ENCODE measurements around the gene KRTAP4-6.
"Not testable (repeated sequence)": the region's sequence is repeated elsewhere in the genome, so short reads cannot be mapped to it uniquely, and the experiment has no call there.

KRTAP4-6 gene

DNA sequence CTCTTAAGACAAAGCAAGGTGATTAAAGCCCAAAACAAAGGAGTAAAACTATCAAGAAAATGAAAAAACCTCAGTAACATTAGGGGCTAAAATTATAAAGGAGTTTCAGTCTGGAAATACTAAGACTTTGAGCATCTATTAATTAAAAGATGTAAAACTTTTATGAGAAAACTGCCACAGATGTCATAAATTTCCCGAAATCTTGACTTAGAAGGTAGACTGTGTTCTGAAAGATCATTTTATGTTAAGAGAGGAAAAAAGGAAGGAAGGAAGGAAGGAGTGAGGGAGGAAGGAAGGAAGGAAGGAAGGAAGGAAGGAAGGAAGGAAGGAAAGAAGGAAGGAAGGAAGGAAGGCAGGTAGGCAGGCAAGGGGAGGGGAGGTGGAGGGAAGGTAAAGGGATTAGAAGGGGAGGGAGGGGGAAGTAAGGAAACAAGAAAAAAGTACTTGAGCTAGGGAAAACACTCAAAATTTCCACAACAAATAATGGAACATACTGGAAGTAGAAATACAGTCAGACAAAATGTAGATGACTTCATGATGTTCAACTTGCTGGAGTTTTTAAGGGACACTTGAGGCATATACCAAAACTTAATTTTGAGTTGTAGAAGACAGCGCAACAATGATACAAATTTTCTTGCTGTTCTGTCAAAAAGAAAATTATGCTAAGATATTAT is 7.3 kb upstream of the KRTAP4-6 start:
- no peak for DNase-seq

DNA sequence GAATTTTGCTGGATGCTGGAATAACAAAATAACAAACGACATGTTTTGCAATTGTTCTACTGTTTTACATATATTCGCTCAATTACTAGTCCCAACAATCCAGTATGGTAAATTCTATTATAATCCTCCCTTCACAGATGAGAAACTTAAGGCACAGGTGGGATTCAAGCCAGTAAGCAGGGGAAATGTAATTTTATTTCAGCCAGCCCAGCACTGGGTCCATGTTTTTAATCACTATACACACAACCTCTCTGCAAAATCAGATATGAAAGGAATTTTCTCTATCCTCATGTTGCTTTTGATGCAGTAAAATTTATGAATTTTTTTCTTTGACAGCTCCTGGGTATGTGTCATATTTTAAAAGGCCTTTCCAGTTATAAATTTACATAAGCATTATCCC is 4.9 kb upstream of the KRTAP4-6 start:
- DNase-seq, result no peak

DNA sequence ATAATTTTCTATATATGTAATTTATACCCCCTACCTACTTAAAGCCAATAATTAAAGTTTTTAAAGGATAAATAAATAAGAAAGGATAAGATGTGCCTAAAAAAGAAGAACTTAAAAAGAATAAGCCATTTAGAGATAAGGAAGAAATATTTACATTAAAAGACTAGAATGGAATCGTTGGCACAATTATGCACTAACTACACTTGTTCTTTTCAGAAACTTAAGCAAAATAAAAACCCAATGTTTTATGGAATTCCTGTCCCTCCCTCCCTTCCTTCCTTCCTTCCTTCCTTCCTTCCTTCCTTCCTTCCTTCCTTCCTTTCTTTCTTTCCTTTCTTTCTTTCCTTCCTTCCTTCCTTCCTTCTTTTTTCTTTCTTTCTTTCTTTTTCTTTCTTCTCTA is 4.5 kb upstream of the KRTAP4-6 start:
- DNase-seq, result no peak

DNA sequence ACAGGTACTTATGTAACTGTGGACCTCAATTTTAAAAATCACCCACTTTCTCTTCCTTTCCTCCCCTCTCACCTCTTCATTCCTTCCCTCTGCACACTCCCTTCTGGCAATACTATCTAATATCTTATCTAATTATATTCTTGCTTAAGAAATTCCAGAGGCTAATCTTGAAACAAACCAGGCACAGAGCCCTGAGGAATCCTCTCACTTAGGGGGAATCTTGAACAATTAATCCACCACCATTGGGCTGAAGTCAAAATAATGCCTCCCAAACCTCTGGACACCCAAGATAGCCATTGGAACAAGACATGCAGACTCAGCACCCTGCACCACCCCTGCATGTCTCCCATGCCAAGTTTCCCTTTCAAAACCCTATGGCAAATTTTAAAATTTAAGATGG is 1.0 kb upstream of the KRTAP4-6 start:
- no peak for DNase-seq

DNA sequence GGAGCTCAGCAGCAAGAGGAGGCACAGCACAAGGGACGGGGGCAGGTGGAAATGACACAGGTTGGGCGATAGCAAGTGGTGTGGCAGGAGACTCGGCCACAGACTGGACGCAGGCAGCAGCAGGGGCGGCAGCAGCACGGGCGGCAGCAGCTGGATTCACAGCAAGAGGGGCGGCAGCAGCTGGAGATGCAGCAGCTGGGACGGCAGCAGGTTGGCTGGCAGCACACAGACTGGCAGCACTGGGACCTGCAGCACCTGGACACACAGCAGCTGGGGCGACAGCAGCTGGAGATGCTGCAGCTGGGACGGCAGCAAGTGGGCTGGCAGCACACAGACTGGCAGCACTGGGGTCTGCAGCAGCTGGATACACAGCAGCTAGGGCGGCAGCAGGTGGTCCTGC is 479 bp downstream of the KRTAP4-6 start:
- not testable (repeated sequence) for DNase-seq

DNA sequence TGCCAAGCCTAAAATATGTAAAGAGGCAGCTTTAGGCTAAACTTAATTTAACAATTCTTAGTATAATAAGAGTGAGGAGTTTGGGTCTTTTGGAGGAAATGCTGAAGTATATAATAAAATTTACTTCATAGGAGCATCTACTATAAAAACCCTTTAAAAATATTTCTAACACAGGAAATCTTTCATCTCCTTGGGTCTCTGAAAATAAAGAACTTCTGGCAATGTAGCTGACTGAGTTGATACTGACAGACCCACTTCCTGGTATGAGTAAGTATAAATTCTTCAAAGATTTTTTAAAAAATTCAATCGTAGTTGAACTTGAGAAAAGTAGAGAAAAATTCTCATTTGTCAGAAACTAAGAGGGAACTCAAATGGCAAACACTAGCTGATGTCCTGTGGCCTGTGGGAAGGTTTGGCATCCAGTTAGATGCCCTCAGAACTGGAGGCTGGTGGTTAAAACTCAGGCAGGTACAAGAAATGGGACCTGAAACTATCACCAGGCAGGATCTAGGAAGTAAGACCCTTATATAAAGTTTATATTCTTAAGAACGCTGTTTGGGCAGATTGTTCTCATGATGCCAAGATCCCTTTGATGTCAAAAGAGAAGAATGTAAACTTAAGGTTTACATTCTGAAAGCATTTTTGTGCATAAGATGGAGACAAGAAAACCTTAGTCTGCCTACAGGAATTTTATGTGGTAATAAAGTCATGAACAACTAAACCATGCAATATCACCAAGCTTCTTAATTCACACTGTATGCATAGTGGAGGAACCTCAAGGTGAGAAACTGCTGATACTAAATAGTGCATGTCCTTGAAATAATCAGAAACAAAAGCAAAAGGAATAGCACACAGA is 6.2 kb downstream of the KRTAP4-6 start:
- DNase-seq, result peak; percentile 14

DNA sequence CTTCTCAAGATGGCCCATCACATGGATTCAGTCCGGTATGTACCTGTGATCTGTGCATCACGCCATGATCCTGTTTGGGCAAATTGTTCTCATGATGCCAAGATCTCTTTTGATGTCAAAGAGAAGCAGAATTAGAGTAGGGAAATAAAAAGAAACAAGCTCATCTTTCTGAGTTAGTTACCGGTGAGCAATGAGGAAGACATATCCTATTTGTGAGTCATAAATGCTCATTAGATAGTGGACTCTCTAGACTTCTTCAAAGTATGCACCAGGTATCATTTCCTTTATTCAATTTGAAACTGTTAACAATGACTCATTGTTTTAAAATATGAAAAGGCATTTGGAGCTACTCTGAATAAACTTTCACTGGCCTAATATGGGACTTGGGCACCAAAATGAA is 8.4 kb downstream of the KRTAP4-6 start:
- no peak for DNase-seq

DNA sequence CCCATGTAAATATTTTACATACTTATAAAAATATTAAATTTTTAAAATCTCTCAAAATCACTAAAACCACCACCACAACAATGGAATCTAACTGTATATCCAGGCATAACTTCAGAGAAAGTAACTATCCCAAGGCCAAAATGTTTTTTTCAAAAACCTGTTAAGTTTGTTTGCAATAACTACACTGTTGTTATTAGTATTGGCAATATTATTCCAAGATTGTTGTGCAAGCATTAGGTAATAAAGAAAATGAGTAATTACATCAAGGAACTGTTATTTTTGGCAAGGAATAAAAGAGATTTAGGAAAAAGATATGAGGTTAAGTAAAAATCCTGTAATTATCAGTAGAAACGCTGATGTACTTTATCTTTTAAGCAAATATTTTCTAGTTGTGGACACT is 13.0 kb downstream of the KRTAP4-6 start:
- DNase-seq, result no peak

DNA sequence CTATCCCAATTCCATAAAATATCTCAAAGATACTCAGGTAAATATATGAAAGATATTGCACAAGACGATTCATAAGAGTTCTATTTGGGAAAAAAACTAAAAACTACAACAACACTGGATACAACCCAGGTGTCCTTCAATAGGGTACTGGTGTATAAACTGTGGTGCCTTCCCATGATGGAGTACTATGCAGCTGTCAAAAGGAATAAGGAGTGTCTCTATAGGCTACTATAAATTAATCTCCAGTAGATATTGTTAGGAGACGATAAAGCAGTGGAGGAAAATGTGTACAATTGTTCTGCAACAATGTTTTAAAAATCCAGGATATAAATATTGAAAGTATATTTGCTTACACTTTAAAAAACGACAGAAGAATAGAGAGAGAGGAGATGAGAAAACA is 13.9 kb downstream of the KRTAP4-6 start:
- DNase-seq, result no peak

DNA sequence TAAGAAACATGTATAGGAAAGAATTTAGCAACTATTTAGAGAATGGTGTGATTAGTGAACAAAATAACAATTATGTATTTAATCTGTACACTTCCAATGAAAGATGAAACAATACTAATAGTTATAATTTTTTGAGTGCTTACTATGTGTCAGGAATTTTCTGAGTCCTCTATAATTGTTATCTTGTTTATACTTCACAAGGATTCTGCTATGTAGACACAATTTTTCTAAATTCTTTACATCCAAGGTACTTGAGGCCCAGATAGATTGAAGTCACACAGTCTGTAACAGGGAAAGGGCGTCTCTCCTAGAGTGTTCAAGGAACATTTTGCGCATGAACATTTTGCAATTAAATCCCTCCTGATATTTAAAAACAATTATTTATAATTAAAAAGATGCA is 15.3 kb downstream of the KRTAP4-6 start:
- DNase-seq, result no peak

DNA sequence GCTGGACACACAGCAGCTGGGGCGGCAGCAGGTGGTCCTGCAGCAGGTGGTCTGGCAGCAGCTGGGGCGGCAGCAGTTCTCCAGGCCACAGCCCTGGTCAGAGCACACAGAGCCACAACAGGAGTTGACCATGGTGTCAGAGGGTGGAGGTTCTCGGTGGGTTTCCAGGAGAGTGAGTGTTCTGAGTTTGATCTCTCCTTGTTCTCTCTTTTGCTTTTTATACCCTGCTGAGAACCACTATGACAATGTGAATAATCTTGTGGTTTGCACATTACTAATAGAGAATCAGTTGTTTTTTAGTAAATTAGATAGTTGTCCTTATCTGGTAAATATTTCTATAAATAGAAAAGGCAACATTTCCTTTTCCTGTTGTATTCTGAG is 16.4 kb downstream of the KRTAP4-6 start, which contains the start of gene KRTAP4-12:
KRTAP4-12 (minus strand) TSS at position 192 of the 381 bp plus-strand sequence; CDS start at position 132, 60 bp downstream.
- DNase-seq, result not testable (repeated sequence)

DNA sequence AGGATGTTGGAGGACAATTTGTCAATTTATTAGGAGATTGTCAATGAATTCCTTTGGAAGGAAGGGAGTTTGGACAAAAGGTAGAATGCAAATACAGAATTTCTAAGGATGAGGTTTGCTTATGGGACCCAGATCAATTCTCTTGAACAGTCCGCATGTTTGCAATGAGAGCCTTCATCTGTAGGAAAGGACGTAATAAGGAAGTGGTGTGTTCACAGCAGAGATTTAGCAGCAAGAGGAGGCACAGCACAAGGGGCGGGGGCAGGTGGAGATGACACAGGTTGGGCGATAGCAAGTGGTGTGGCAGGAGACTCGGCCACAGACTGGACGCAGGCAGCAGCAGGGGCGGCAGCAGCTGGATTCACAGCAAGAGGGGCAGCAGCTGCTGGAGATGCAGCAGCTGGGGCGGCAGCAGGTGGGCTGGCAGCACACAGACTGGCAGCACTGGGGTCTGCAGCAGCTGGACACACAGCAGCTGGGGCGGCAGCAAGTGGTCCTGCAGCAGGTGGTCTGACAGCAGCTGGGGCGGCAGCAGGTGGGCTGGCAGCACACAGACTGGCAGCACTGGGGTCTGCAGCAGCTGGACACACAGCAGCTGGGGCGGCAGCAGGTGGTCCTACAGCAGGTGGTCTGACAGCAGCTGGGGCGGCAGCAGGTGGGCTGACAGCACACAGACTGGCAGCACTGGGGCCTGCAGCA is 16.9 kb downstream of the KRTAP4-6 start:
- not testable (repeated sequence) for DNase-seq

DNA sequence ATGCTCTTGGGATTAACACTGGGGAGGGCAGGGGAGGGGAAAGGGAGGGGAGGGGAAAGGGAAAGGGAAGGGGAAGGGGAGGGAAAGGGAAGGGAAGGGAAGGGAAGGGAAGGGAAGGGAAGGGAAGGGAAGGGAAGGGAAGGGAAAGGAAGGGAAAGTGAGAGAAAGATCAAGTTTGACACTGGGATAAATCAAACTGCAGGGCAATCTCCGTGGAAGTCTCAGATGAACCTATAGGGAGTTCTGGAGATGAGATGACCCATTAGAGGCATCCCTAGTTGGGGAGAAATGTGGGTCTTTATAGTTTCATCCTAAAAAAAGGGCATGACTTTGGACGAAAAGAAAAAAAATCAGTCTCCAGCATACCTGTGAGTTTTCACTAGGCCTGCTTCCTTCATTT is 18.6 kb downstream of the KRTAP4-6 start:
- no peak for DNase-seq

DNA sequence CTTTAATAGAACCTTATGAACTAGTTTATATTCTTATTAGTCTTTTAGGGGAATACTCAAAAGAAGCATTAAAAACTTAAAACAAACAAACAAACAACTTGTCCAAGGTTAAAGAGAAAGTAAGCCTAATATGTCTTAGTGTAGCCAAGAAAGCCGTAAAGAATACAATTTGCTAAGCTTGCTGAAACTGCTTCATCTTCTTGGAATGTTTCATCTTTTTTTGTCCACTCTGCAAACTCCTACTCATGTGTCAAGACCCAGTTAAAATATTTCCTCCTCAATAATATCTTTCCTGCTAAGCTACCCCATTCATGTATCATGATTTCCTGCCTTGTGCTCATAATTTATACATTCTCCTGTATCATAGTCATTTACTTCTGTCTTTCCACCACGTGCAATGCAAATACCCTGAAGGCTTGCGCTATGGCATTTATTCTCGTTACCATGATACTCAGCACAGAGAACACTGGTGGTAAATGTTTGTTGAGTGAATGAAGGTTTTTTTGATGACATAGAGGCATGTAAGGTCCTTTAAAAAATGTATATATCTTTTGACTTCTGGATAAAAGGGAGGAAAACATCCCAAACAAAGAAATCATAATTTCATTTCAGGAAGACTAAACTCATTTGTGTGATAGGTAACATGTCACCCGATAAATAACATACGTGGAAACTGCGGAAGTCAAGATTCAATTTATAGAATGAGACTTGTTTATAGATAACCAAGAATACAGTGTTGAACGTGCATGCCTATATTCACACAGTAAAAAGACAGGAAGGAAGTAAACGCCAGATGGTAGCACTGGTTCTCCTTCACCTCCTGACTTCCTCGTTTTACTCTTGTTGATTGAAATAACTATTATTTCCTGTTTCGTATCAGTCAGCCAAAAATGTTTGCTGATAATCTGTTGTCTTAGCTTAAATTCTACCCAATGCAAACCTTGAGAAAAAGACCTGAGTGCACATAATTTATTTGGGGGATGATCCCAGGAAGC is 20.4 kb downstream of the KRTAP4-6 start:
- DNase-seq, result peak; percentile 32

DNA sequence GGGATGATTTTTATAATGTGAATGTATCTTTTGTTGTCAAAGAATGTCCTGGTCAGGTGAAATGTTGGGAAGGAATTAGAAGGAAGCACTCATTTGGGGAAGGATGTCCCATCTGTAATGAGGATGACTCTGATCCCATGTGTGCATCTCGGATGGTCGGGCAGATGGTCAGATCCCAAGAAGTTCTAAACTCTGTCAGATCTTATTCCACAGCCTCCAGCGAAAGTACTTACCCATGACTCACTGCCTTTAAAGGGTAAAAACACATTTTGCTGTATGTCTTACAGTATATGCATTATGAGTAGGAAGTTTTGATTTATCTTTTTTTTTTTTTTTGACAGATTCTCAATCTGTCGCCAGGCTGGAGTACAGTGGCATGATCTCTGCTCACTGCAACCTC is 21.6 kb downstream of the KRTAP4-6 start:
- DNase-seq, result peak; percentile 45

DNA sequence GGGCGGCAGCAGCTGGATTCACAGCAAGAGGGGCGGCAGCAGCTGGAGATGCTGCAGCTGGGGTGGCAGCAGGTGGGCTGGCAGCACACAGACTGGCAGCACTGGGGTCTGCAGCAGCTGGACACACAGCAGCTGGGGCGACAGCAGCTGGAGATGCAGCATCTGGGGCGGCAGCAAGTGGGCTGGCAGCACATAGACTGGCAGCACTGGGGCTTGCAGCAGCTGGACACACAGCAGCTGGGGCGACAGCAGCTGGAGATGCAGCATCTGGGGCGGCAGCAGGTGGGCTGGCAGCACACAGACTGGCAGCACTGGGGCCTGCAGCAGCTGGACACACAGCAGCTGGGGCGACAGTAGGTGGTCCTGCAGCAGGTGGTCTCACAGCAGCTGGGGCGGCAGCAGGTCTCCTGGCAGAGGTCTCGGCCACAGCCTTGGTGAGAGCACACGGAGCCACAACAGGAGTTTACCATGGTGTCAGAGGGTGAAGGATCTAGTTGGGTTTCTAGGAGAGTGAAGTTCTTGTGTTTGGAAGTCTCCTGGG is 22.4 kb downstream of the KRTAP4-6 start, which contains the start of gene KRTAP4-11:
KRTAP4-11 (minus strand) TSS at position 528 of the 541 bp plus-strand sequence; CDS start at position 470, 58 bp downstream.
- not testable (repeated sequence) for DNase-seq

DNA sequence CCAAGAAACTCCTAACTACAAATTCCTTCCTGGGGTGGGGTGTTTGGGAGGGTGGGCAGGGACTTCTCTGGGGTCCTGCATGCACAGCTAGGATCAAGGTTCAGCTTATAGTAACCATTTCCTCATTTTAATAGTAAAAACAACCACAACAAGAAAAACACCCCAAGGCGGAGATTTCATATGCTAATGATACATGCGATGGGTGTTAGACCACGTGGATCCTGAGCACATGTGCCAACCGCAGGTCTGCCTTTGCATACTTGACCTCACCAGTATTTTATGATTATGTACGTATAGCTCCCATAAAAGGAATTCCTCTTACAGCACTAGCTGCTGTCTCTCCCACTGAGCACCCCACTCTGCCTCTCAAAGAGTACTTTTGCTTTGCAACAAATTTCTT is 24.0 kb downstream of the KRTAP4-6 start:
- peak; percentile 50 for DNase-seq

DNA sequence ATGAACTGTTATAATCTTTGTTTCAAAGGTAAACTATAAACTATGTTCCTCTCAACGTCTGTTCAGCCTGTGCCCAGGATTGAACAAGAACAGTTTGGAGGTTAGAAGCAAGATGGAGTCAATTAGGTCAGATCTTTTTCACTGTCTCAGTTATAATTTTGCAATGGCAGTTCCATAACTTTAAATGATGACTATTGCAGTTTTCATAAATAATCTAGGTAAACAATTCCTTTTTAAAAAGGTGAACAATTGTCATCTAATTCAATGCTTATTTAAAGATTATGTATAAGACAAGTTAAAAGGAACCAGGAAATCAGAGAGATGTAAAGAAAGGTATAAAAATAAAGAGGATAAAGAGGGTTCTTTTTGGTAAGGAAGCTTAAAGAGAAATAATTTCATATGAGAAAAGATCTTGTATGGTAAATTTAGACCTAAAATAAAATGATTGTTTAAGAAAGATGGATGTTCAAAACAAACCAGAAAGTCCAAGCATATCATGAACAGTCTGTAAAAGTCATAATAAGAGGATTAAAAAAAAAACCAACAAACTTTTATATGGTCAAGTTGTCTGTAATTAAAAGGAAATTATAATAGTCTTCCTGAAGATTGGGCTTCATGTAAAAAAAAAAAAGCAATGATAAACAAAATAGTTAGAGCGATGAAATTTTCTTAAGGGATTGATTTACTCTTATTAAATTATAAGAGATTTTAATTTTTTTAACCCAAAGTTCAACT is 29.0 kb downstream of the KRTAP4-6 start:
- DNase-seq, result no peak

DNA sequence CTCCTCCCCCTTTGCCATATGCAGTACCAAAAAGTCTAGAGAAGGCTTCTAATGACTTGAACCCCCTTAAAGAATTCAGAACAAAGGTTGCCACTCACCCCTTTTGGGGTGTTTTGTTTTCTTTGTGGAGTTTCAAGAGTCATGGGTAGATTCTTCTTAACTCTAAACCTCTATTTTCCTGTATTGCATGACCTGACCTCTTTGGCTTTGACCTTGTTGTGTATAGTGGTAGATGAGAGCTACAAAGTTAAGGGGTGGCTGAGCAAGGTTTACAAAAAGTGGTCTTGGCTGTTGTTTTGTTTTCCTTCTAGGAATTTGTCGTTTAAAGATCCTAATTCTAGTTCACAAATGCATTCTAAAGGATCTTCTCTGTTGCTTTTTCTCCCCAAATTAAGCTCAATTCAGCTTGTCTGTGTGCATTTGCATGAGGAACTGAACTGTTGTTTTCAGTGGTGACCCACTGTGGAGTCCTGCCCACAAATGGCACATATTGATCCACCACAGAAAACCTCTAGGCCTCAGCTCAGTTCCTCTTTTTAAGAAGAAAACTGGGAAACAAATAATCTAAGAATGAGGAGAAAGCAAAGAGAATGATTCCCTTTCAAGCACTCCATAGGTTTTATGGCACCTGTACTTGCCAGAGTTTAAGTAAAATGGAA is 31.5 kb downstream of the KRTAP4-6 start:
- not testable (repeated sequence) for DNase-seq

DNA sequence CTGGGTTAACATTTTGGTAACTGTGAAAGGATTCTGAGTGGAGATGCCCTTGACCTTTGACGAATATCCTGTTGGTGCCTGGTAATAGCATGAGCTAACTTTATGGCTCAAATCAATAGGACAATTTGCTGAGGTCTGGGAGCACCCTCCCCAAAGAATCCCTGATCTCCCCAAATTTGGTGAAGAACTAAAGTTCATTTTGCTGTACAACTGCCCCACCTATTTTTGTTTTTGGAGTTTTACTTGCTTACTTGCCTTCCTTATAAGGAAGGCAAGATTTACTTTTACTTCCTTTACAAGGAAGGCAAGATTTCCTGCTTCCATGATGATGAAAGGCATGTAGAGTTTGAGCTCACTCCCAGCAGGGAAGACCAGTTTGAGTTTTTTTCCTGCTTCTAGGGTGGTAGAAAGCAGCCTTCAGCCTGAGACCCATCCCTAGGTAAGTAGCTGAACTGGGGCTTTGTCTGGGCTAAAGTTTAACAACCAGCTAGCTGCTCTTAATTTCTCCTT is 32.3 kb downstream of the KRTAP4-6 start:
- DNase-seq, result peak; percentile 34
